K562 (cell line): ENCODE data around the gene SCYL1. TPM values are rescaled to one million over a fixed set of nuclear protein-coding genes. Genes with fewer than 3 reads are reported as not detected.
A peak's percentile ranks its signal among the peaks of the same experiment; 100 is the strongest.

Experiments
- ATF7 ChIP-seq: fragments of 450-650 bp; IDR thresholded peaks from 2 replicates; pipeline ENCODE4 v1.7.1; 2014; ENCODE audit warnings: mild to moderate bottlenecking, moderate library complexity
- ETV5 ChIP-seq: sonication (generic); formaldehyde crosslinking; IDR thresholded peaks from 2 replicates; pipeline ENCODE4 v1.4.0; 2020; ENCODE audit warnings: low read depth, mild to moderate bottlenecking, missing genetic modification reagents
- GABPB1 ChIP-seq: sonication (generic); formaldehyde crosslinking; IDR thresholded peaks from 2 replicates; pipeline ENCODE4 v1.8.0; 2022; ENCODE audit warnings: mild to moderate bottlenecking, missing genetic modification reagents
- GTF2E2 ChIP-seq: fragments of 200-800 bp; sonication (Bioruptor generic); IDR thresholded peaks from 2 replicates; pipeline ENCODE4 v1.6.1; 2016; ENCODE audit warnings: missing genetic modification characterization, missing compliant biosample characterization
- NFE2 ChIP-seq: IDR thresholded peaks from 2 replicates; pipeline ENCODE4 v1.6.1; 2014; ENCODE audit warnings: antibody characterized with exemption, low read depth
- POLR2AphosphoS5 ChIP-seq: IDR thresholded peaks from 2 replicates; pipeline ENCODE4 v1.6.1; 2011; ENCODE audit warnings: mild to moderate bottlenecking, low read depth, low read length, moderate library complexity; ENCODE audit not compliant: control insufficient read depth, insufficient read depth
- TFAM ChIP-seq: fragments of 250-450 bp; sonication (Bioruptor Pico); conservative IDR thresholded peaks from 2 replicates; pipeline ENCODE4 v1.5.0; 2021; ENCODE audit warnings: mild to moderate bottlenecking, moderate library complexity
- UBTF ChIP-seq, 2 experiments: IDR thresholded peaks; 2 replicates each; pipeline ENCODE4 v1.6.1; 2012; ENCODE audit warnings: improper control_type of control experiment in 2 of 2, low read depth in 2 of 2, low read length in 2 of 2, borderline replicate concordance in 1 of 2
- ZNF24 ChIP-seq: fragments of 450-650 bp; IDR thresholded peaks from 2 replicates; pipeline ENCODE4 v1.6.1; 2016
- ZNF699 ChIP-seq: fragments of 250-450 bp; sonication (Bioruptor Pico); IDR thresholded peaks from 2 replicates; pipeline ENCODE4 v1.8.0; 2021; ENCODE audit warnings: mild to moderate bottlenecking, moderate library complexity; ENCODE audit not compliant: insufficient replicate concordance
- ZNF785 ChIP-seq: fragments of 250-450 bp; sonication (Bioruptor Pico); IDR thresholded peaks from 2 replicates; pipeline ENCODE4 v1.4.0; 2020; ENCODE audit warnings: mild to moderate bottlenecking
- polyA plus RNA-seq, 8 experiments: library from polyadenylated mRNA; depleted of rRNA in 4 of 8; stranded (reverse) in 5 of 8; unstranded in 3 of 8; fragments of >200 nt; fragmentation: Nextera tagmentation in 2 of 8; fragmentation: Illumina TruSeq in 1 of 8; extraction: Ambion mirVana in 2 of 8; extraction: Trizol in 1 of 8; gene quantifications; 2 replicates each; pipeline versions ENCODE4 v1.2.1 to v1.2.3, GENCODE V29; 2011 to 2014; ENCODE audit warnings: inconsistent platforms in 1 of 8, missing spikeins in 1 of 8
- total RNA-seq, 7 experiments: library from RNA; depleted of rRNA in 6 of 7; stranded (reverse); fragments of >200 nt in 6 of 7; fragmentation: Illumina TruSeq in 2 of 7; extraction: Trizol in 2 of 7; gene quantifications; 2 replicates each; pipeline versions ENCODE4 v1.2.1 to v1.2.3, GENCODE V29; 2011 to 2021; ENCODE audit warnings: low replicate concordance in 1 of 7
- TF ChIP-seq, protein P1 (sequence below), 2 experiments: fragments of 450-650 bp; formaldehyde crosslinking in 1 of 2; IDR thresholded peaks; 2 replicates each; pipeline versions ENCODE4 v1.4.0 to v1.6.1; 2014 to 2020; ENCODE audit warnings: mild to moderate bottlenecking in 2 of 2, borderline replicate concordance in 1 of 2, low read depth in 1 of 2

SCYL1 gene
- total and polyA plus RNA-seq, 9 of the 15 experiments (the other 6 are each of a cell fraction or from before 2014, with no cell fraction given) = 1.9 to 145 (median 57.6) TPM

DNA sequence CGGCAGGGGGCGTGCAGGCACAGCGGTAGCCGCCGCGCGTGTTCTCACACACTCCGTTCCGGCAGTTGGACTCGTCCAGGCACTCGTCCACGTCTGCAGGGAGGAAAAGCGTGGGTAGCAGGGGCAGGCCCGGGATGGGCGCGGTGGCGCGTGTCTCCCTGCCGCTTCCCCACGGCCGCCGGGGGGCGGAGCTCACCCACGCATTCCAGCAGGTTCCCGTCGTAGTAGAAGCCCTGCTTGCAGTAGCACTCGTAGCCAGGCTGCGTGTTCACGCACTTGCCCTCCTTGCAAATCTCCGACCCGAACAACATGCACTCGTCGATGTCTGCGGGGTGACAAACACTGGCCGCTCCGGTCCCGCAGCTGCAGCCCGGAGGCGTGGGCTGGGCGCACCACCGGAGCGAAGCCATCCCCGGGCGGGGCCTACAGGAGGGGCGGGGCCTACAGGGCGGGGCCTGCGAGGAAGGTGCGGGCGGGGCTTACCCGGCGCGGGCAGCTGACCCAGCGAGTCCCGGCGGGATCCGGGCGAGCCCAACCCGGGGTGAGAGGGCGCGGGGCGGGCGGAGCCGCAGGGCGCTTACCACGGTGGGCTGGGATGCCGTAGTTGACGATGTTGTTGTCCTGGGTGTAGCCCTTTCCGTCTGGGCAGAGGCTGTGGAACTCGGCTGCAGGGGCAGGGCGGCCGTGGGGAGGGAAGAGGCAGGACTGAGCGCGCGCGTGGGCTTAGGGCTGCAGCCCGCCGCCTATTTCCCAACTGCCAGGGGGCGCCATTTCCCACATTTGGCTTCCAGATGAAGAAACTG is 15.6 kb downstream of the SCYL1 start (continued):
- TF ChIP-seq ETV5 (CRISPR knock-in tag) = peak; percentile 39; the same call in 1 of the 2 replicates
- TF ChIP-seq ZNF24 = no peak
- TF ChIP-seq TFAM = no peak
- TF ChIP-seq ATF7 = 0 out of 2 replicates have a peak, but pooled peaks have one; percentile 62
- TF ChIP-seq ZNF785 = no peak
- TF ChIP-seq GTF2E2 (tag) = no peak
- peak; percentile 16 to 19; a peak in 2 of 4 replicates for TF ChIP-seq UBTF (IDR thresholded peaks at IDR 0.05; ENCODE audit: borderline replicate concordance in 1 of 2, low read depth in 2 of 2, low read length in 2 of 2)
- TF ChIP-seq ZNF699 (CRISPR knock-in tag) = no peak
- TF ChIP-seq, protein P1, sequence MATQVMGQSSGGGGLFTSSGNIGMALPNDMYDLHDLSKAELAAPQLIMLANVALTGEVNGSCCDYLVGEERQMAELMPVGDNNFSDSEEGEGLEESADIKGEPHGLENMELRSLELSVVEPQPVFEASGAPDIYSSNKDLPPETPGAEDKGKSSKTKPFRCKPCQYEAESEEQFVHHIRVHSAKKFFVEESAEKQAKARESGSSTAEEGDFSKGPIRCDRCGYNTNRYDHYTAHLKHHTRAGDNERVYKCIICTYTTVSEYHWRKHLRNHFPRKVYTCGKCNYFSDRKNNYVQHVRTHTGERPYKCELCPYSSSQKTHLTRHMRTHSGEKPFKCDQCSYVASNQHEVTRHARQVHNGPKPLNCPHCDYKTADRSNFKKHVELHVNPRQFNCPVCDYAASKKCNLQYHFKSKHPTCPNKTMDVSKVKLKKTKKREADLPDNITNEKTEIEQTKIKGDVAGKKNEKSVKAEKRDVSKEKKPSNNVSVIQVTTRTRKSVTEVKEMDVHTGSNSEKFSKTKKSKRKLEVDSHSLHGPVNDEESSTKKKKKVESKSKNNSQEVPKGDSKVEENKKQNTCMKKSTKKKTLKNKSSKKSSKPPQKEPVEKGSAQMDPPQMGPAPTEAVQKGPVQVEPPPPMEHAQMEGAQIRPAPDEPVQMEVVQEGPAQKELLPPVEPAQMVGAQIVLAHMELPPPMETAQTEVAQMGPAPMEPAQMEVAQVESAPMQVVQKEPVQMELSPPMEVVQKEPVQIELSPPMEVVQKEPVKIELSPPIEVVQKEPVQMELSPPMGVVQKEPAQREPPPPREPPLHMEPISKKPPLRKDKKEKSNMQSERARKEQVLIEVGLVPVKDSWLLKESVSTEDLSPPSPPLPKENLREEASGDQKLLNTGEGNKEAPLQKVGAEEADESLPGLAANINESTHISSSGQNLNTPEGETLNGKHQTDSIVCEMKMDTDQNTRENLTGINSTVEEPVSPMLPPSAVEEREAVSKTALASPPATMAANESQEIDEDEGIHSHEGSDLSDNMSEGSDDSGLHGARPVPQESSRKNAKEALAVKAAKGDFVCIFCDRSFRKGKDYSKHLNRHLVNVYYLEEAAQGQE (IDR thresholded peaks at IDR 0.05; ENCODE audit: borderline replicate concordance) = peak; percentile 93
- TF ChIP-seq, protein P1 (CRISPR knock-in tag; IDR thresholded peaks at IDR 0.05; ENCODE audit: low read depth) = no peak
- TF ChIP-seq NFE2 = peak; percentile 10; the same call in 1 of the 2 replicates
- no peak for TF ChIP-seq POLR2AphosphoS5
- peak; percentile 75 for TF ChIP-seq GABPB1 (CRISPR knock-in tag)
